K562 (cell line): Measurements from ENCODE around the gene RNU6-9. TPM values are rescaled to one million over a fixed set of nuclear protein-coding genes. Genes with fewer than 3 reads are reported as not detected.

ENCODE experiments used
- CCNT2 ChIP-seq: IDR thresholded peaks from 2 replicates; pipeline ENCODE4 v1.6.1; 2011; ENCODE audit warnings: borderline replicate concordance, low read depth, mild to moderate bottlenecking, moderate library complexity, mixed read lengths, low read length; ENCODE audit not compliant: insufficient read length; ENCODE audit errors: extremely low read depth
- HOXB6 ChIP-seq: fragments of 250-450 bp; sonication (Bioruptor Pico); IDR thresholded peaks from 2 replicates; pipeline ENCODE4 v1.5.1; 2022; ENCODE audit warnings: mild to moderate bottlenecking, borderline replicate concordance
- PTRF ChIP-seq: fragments of 450-650 bp; IDR thresholded peaks from 2 replicates; pipeline ENCODE4 v1.6.1; 2016; ENCODE audit warnings: mild to moderate bottlenecking, missing genetic modification characterization, missing compliant biosample characterization
- RBFOX2 ChIP-seq: fragments of 200-400 bp; formaldehyde crosslinking; IDR thresholded peaks from 2 replicates; pipeline ENCODE4 v1.6.1; 2017; ENCODE audit warnings: low read depth, mild to moderate bottlenecking, low read length, moderate library complexity
- RCOR1 ChIP-seq, 2 experiments: IDR thresholded peaks; 2 replicates each; pipeline ENCODE4 v1.6.1; 2012; ENCODE audit warnings: low read depth in 2 of 2, low read length in 2 of 2, borderline replicate concordance in 1 of 2, improper control_type of control experiment in 1 of 2
- RFX5 ChIP-seq: IDR thresholded peaks from 2 replicates; pipeline ENCODE4 v1.6.1; 2011; ENCODE audit warnings: low read depth, mild to moderate bottlenecking, improper control_type of control experiment, low read length
- SRSF3 ChIP-seq: fragments of 200-400 bp; formaldehyde crosslinking; IDR thresholded peaks from 2 replicates; pipeline ENCODE4 v1.6.1; 2016; ENCODE audit warnings: mild to moderate bottlenecking, low read length, moderate library complexity; ENCODE audit not compliant: insufficient read depth
- TARDBP ChIP-seq: fragments of 450-650 bp; IDR thresholded peaks from 2 replicates; pipeline ENCODE4 v1.6.1; 2016
- polyA plus RNA-seq, 8 experiments: library from polyadenylated mRNA; depleted of rRNA in 4 of 8; stranded (reverse) in 5 of 8; unstranded in 3 of 8; fragments of >200 nt; fragmentation: Nextera tagmentation in 2 of 8; fragmentation: Illumina TruSeq in 1 of 8; extraction: Ambion mirVana in 2 of 8; extraction: Trizol in 1 of 8; gene quantifications; 2 replicates each; pipeline versions ENCODE4 v1.2.1 to v1.2.3, GENCODE V29; 2011 to 2014; ENCODE audit warnings: inconsistent platforms in 1 of 8, missing spikeins in 1 of 8
- total RNA-seq, 7 experiments: library from RNA; depleted of rRNA in 6 of 7; stranded (reverse); fragments of >200 nt in 6 of 7; fragmentation: Illumina TruSeq in 2 of 7; extraction: Trizol in 2 of 7; gene quantifications; 2 replicates each; pipeline versions ENCODE4 v1.2.1 to v1.2.3, GENCODE V29; 2011 to 2021; ENCODE audit warnings: low replicate concordance in 1 of 7
- TF ChIP-seq, protein P1 (sequence below): fragments of 200-600 bp; sonication (generic); IDR thresholded peaks from one replicate; pipeline ENCODE4 v1.6.1; 2012; ENCODE audit warnings: mild to moderate bottlenecking, low read depth, low read length, inconsistent platforms

RNU6-9 gene
- total and polyA plus RNA-seq, 9 of the 15 experiments (the other 6 are each of a cell fraction or from before 2014, with no cell fraction given): not detected

DNA sequence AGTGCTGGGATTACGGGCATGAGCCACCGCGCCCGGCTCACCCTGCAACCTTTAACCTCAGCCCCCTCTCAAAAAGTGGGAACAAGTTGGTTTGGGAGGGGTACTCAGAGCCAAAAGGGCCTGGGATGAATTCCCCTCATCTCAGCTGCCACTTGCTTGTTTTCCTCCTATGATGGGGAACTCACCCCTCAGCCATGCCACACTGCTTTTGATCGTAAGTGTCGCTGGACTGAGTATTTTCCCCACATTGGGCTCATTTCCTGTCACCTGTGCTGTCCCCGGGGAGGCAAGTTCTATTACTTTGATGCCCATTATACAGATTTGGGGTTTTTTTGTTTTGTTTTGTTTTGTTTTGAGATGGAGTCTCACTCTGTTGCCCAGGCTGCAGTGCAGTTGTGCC, 13.2 kb downstream of the RNU6-9 start (continued):
- TF ChIP-seq RBFOX2: 0 out of 2 replicates have a peak, but pooled peaks have one; percentile 1
- no peak for TF ChIP-seq SRSF3
- TF ChIP-seq TARDBP: no peak
- TF ChIP-seq PTRF: no peak
- no peak for TF ChIP-seq HOXB6
- TF ChIP-seq RFX5: no peak
- no peak for TF ChIP-seq CCNT2
- TF ChIP-seq RCOR1 (IDR thresholded peaks at IDR 0.05; ENCODE audit: borderline replicate concordance in 1 of 2, low read depth in 2 of 2, low read length in 2 of 2): 0 out of 4 replicates have a peak, but pooled peaks of 1 of the 2 experiments have one; percentile 24
- TF ChIP-seq, protein P1, sequence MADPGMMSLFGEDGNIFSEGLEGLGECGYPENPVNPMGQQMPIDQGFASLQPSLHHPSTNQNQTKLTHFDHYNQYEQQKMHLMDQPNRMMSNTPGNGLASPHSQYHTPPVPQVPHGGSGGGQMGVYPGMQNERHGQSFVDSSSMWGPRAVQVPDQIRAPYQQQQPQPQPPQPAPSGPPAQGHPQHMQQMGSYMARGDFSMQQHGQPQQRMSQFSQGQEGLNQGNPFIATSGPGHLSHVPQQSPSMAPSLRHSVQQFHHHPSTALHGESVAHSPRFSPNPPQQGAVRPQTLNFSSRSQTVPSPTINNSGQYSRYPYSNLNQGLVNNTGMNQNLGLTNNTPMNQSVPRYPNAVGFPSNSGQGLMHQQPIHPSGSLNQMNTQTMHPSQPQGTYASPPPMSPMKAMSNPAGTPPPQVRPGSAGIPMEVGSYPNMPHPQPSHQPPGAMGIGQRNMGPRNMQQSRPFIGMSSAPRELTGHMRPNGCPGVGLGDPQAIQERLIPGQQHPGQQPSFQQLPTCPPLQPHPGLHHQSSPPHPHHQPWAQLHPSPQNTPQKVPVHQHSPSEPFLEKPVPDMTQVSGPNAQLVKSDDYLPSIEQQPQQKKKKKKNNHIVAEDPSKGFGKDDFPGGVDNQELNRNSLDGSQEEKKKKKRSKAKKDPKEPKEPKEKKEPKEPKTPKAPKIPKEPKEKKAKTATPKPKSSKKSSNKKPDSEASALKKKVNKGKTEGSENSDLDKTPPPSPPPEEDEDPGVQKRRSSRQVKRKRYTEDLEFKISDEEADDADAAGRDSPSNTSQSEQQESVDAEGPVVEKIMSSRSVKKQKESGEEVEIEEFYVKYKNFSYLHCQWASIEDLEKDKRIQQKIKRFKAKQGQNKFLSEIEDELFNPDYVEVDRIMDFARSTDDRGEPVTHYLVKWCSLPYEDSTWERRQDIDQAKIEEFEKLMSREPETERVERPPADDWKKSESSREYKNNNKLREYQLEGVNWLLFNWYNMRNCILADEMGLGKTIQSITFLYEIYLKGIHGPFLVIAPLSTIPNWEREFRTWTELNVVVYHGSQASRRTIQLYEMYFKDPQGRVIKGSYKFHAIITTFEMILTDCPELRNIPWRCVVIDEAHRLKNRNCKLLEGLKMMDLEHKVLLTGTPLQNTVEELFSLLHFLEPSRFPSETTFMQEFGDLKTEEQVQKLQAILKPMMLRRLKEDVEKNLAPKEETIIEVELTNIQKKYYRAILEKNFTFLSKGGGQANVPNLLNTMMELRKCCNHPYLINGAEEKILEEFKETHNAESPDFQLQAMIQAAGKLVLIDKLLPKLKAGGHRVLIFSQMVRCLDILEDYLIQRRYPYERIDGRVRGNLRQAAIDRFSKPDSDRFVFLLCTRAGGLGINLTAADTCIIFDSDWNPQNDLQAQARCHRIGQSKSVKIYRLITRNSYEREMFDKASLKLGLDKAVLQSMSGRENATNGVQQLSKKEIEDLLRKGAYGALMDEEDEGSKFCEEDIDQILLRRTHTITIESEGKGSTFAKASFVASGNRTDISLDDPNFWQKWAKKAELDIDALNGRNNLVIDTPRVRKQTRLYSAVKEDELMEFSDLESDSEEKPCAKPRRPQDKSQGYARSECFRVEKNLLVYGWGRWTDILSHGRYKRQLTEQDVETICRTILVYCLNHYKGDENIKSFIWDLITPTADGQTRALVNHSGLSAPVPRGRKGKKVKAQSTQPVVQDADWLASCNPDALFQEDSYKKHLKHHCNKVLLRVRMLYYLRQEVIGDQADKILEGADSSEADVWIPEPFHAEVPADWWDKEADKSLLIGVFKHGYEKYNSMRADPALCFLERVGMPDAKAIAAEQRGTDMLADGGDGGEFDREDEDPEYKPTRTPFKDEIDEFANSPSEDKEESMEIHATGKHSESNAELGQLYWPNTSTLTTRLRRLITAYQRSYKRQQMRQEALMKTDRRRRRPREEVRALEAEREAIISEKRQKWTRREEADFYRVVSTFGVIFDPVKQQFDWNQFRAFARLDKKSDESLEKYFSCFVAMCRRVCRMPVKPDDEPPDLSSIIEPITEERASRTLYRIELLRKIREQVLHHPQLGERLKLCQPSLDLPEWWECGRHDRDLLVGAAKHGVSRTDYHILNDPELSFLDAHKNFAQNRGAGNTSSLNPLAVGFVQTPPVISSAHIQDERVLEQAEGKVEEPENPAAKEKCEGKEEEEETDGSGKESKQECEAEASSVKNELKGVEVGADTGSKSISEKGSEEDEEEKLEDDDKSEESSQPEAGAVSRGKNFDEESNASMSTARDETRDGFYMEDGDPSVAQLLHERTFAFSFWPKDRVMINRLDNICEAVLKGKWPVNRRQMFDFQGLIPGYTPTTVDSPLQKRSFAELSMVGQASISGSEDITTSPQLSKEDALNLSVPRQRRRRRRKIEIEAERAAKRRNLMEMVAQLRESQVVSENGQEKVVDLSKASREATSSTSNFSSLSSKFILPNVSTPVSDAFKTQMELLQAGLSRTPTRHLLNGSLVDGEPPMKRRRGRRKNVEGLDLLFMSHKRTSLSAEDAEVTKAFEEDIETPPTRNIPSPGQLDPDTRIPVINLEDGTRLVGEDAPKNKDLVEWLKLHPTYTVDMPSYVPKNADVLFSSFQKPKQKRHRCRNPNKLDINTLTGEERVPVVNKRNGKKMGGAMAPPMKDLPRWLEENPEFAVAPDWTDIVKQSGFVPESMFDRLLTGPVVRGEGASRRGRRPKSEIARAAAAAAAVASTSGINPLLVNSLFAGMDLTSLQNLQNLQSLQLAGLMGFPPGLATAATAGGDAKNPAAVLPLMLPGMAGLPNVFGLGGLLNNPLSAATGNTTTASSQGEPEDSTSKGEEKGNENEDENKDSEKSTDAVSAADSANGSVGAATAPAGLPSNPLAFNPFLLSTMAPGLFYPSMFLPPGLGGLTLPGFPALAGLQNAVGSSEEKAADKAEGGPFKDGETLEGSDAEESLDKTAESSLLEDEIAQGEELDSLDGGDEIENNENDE: no peak
